ENCODE results near the gene CPNE8. TPM values are rescaled to one million over a fixed set of nuclear protein-coding genes. Genes with fewer than 3 reads are reported as not detected.

The CPNE8 gene
- total RNA-seq, 1 donor from 2014 or later, result 10.8 TPM

DNA sequence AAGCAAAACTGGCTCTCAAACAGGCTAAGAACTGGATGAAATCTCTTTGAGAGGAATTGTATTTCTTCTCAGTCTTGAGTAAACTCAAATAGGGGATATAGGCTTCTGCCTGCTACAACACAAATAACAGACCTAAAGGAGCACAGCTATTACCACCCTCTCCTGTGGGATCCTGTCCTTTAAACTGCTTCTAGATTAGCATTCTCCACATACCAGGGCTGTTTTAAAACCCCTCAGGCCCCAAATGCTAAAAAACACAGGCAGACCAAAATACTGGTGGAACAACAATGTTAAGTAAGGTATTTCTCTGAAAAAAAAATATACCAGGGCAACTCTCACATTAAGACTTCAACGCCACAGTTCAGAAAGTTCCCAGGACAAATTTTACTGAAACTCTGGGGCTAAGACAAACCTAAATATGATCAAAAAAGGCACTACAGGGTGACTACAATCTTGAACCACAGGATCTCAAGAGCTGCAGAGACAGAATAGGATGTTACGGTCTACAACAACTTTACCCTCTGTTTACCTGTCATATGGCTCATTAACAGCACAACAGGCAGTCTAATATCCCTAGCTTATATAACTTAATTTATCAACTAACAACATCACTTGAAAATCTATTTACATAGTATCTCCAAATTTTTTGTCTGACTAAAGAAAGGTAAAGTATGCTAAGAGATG lies 7.2 kb downstream of the CPNE8 start:
- peaks cover 2% of the 10 kb centered on the region for H3K27me3 Mint-ChIP-seq (ENCODE audit: unreplicated experiment)
- DNase-seq (ENCODE audit: low spot score), result no peak
- no peaks in the 10 kb centered on the region for H3K4me1 Mint-ChIP-seq (ENCODE audit: unreplicated experiment)
- TF ChIP-seq, protein P1, sequence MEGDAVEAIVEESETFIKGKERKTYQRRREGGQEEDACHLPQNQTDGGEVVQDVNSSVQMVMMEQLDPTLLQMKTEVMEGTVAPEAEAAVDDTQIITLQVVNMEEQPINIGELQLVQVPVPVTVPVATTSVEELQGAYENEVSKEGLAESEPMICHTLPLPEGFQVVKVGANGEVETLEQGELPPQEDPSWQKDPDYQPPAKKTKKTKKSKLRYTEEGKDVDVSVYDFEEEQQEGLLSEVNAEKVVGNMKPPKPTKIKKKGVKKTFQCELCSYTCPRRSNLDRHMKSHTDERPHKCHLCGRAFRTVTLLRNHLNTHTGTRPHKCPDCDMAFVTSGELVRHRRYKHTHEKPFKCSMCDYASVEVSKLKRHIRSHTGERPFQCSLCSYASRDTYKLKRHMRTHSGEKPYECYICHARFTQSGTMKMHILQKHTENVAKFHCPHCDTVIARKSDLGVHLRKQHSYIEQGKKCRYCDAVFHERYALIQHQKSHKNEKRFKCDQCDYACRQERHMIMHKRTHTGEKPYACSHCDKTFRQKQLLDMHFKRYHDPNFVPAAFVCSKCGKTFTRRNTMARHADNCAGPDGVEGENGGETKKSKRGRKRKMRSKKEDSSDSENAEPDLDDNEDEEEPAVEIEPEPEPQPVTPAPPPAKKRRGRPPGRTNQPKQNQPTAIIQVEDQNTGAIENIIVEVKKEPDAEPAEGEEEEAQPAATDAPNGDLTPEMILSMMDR (IDR thresholded peaks at IDR 0.05; ENCODE audit: unreplicated experiment), result no peak
- H3K36me3 Mint-ChIP-seq (ENCODE audit: low read depth, unreplicated experiment), result no peaks in the 10 kb centered on the region
- no peak overlapping the region for H3K4me3 Mint-ChIP-seq (ENCODE audit: unreplicated experiment)
- no peaks in the 10 kb centered on the region for H3K9me3 Mint-ChIP-seq (ENCODE audit: unreplicated experiment)
- H3K27ac Mint-ChIP-seq (ENCODE audit: unreplicated experiment), result no peak overlapping the region

DNA sequence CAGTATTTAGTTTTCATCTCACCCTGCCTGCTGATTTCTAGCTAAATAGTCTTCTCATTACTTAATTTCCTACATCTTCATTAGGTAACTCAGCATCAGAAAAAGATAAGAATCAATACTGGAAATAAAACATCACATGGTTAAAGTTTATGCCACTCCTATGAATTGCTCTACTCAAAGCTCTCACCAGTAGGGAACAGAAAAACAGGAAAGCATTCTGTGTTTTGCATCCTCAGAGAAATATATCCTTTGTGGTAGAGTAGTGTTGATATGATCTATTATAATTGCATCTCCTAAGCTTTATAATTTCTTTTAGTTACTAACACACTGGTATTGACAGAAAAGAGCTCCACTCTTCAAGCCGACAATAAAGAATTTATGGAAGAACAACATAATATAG lies 9.9 kb downstream of the CPNE8 start:
- DNase-seq (ENCODE audit: low spot score), result no peak
- Mint-ChIP-seq H3K27ac (ENCODE audit: unreplicated experiment) (no peak overlapping the region), H3K27me3 (ENCODE audit: unreplicated experiment) (peaks cover 2% of the 10 kb centered on the region), H3K9me3 (ENCODE audit: unreplicated experiment) (no peaks in the 10 kb centered on the region), H3K4me3 (ENCODE audit: unreplicated experiment) (no peak overlapping the region), H3K4me1 (ENCODE audit: unreplicated experiment) (no peaks in the 10 kb centered on the region), H3K36me3 (ENCODE audit: low read depth, unreplicated experiment) (peaks cover 4% of the 10 kb centered on the region)
- TF ChIP-seq, protein P1 (IDR thresholded peaks at IDR 0.05; ENCODE audit: unreplicated experiment), result no peak

DNA sequence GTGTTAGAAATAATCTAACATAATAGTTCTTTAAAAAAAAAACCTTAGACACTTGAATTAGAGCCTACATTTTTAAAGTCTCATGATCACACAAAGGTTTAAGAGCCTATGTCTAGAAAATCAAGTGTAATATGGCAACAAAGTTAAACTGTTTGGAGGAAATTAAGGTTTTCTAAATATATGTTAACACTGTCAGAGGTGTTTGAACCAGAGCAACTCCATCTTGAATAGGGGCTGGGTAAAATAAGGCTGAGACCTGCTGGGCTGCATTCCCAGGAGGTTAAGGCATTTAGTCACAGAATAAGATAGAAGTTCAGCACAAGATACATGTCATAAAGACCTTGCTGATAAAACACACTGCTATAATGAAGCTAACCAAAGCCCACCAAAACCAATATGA lies 12.4 kb downstream of the CPNE8 start:
- peaks cover 4% of the 10 kb centered on the region for H3K36me3 Mint-ChIP-seq (ENCODE audit: low read depth, unreplicated experiment)
- no peak overlapping the region for H3K27ac Mint-ChIP-seq (ENCODE audit: unreplicated experiment)
- H3K4me1 Mint-ChIP-seq (ENCODE audit: unreplicated experiment), result no peaks in the 10 kb centered on the region
- no peaks in the 10 kb centered on the region for H3K9me3 Mint-ChIP-seq (ENCODE audit: unreplicated experiment)
- no peak overlapping the region for H3K4me3 Mint-ChIP-seq (ENCODE audit: unreplicated experiment)
- no peak for DNase-seq (ENCODE audit: low spot score)
- H3K27me3 Mint-ChIP-seq (ENCODE audit: unreplicated experiment), result peaks cover 2% of the 10 kb centered on the region
- TF ChIP-seq, protein P1 (IDR thresholded peaks at IDR 0.05; ENCODE audit: unreplicated experiment), result no peak

DNA sequence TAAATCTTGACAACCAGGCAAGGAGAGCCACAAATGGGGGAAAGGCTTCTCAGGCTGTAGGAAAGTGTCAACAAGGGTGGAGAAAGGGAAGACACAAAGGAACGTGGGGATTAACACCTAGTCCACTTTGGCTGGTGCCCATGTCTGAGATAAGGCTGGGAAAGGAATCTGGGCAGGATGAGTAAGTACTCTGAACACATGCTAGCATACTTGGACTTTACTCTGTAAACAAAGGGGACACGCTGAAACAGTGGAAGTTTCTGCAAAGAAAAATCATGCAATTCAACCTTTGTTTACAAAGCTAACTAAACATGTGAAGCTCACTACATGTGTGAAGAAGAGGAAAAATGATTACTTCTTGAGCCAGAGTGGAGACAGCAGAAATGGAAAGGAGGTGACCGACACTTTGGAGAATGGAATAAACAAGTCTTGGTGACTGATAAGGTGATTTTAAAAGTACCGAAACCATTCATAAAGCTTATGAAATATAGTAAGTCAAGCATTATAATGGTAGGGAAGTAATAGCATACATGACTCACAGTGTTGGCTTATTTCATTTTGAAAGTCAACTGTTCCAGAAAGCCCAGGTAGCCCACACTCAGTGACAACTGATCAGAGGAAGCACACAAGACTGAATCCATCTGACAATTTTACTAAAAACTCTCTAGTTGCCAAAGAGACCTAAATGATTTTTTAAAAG lies 13.2 kb downstream of the CPNE8 start:
- no peak for DNase-seq (ENCODE audit: low spot score)
- H3K4me1 Mint-ChIP-seq (ENCODE audit: unreplicated experiment), result no peaks in the 10 kb centered on the region
- peaks cover 3% of the 10 kb centered on the region for H3K27me3 Mint-ChIP-seq (ENCODE audit: unreplicated experiment)
- no peak overlapping the region for H3K4me3 Mint-ChIP-seq (ENCODE audit: unreplicated experiment)
- no peak overlapping the region for H3K27ac Mint-ChIP-seq (ENCODE audit: unreplicated experiment)
- H3K9me3 Mint-ChIP-seq (ENCODE audit: unreplicated experiment), result no peaks in the 10 kb centered on the region
- TF ChIP-seq, protein P1 (IDR thresholded peaks at IDR 0.05; ENCODE audit: unreplicated experiment), result no peak
- peaks cover 4% of the 10 kb centered on the region for H3K36me3 Mint-ChIP-seq (ENCODE audit: low read depth, unreplicated experiment)

Measured in endothelial cell (in vitro differentiated cells).